ENCODE measurements around the gene CRHR2.

Gene CRHR2

DNA sequence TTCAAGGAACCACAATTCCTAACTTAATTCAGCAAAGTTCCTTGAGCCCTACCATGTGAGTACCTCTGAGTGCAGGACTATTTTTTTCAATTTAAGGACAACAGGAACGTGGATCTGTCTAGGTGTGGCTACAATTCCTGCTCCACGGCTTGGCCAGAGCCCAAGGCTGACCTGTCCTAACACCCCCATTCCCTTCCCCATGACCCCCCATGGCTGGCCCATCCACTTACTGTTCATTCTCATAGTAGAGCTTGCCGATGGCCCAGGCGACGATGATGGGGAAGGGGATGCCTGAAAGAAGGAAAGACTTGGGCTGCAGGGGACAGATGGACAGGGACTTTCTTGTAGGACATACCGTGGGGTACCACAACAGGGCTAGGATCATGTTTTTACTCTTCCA is 20.3 kb downstream of the CRHR2 start:
- Histone ChIP-seq H3K4me1 (ENCODE audit: low read length) (no peaks in the 10 kb centered on the region), H3K79me2 (ENCODE audit: low read length) (no peaks in the 10 kb centered on the region), H3K4me2 (ENCODE audit: low read depth, low read length) (no peak overlapping the region), H3K9me2 (replicated peaks; ENCODE audit: insufficient read depth, low read length) (no peaks in the 10 kb centered on the region), H3K36me3 (replicated peaks; ENCODE audit: insufficient read depth, low read length) (no peaks in the 10 kb centered on the region), H3K27ac (ENCODE audit: low read length) (no peak overlapping the region), H3K4me3 (ENCODE audit: low read length) (no peak overlapping the region), H3K9ac (ENCODE audit: low read length) (no peak overlapping the region), H3K27me3 (replicated peaks; ENCODE audit: insufficient read depth, low read length) (no peaks in the 10 kb centered on the region), H3F3A (ENCODE audit: insufficient read depth, low read length) (no peaks in the 10 kb centered on the region), H2AFZ (ENCODE audit: low read length) (no peak overlapping the region), H4K20me1 (ENCODE audit: insufficient read depth, low read length) (no peaks in the 10 kb centered on the region), H3K9me3 (replicated peaks; ENCODE audit: insufficient read depth, low read length) (no peaks in the 10 kb centered on the region)
- DNase-seq = no peak
- TF ChIP-seq EZH2 (optimal IDR thresholded peaks at IDR 0.05; ENCODE audit: low read depth, low read length) (no peak), EZH2phosphoT487 (IDR thresholded peaks at IDR 0.05; ENCODE audit: low read length) (no peak)
- TF ChIP-seq, protein P1, sequence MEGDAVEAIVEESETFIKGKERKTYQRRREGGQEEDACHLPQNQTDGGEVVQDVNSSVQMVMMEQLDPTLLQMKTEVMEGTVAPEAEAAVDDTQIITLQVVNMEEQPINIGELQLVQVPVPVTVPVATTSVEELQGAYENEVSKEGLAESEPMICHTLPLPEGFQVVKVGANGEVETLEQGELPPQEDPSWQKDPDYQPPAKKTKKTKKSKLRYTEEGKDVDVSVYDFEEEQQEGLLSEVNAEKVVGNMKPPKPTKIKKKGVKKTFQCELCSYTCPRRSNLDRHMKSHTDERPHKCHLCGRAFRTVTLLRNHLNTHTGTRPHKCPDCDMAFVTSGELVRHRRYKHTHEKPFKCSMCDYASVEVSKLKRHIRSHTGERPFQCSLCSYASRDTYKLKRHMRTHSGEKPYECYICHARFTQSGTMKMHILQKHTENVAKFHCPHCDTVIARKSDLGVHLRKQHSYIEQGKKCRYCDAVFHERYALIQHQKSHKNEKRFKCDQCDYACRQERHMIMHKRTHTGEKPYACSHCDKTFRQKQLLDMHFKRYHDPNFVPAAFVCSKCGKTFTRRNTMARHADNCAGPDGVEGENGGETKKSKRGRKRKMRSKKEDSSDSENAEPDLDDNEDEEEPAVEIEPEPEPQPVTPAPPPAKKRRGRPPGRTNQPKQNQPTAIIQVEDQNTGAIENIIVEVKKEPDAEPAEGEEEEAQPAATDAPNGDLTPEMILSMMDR (IDR thresholded peaks at IDR 0.05; ENCODE audit: low read length) = no peak

GRCh38 chr7:30660331-30661255 is 21.7 kb downstream of the CRHR2 start:
- no peak for TF ChIP-seq EZH2phosphoT487 (IDR thresholded peaks at IDR 0.05; ENCODE audit: low read length)
- no peak for TF ChIP-seq EZH2 (optimal IDR thresholded peaks at IDR 0.05; ENCODE audit: low read depth, low read length)
- TF ChIP-seq, protein P1 (IDR thresholded peaks at IDR 0.05; ENCODE audit: low read length) = no peak
- DNase-seq = no peak
- H3F3A ChIP-seq (ENCODE audit: insufficient read depth, low read length) = no peaks in the 10 kb centered on the region
- no peaks in the 10 kb centered on the region for H3K4me1 ChIP-seq (ENCODE audit: low read length)
- H4K20me1 ChIP-seq (ENCODE audit: insufficient read depth, low read length) = no peaks in the 10 kb centered on the region
- H3K4me2 ChIP-seq (ENCODE audit: low read depth, low read length) = no peak overlapping the region
- H3K9me2 ChIP-seq (replicated peaks; ENCODE audit: insufficient read depth, low read length) = no peaks in the 10 kb centered on the region
- H3K4me3 ChIP-seq (ENCODE audit: low read length) = no peak overlapping the region
- no peaks in the 10 kb centered on the region for H3K27me3 ChIP-seq (replicated peaks; ENCODE audit: insufficient read depth, low read length)
- no peak overlapping the region for H3K27ac ChIP-seq (ENCODE audit: low read length)
- H3K79me2 ChIP-seq (ENCODE audit: low read length) = no peaks in the 10 kb centered on the region
- H3K36me3 ChIP-seq (replicated peaks; ENCODE audit: insufficient read depth, low read length) = no peaks in the 10 kb centered on the region
- no peak overlapping the region for H2AFZ ChIP-seq (ENCODE audit: low read length)
- H3K9ac ChIP-seq (ENCODE audit: low read length) = no peak overlapping the region
- H3K9me3 ChIP-seq (replicated peaks; ENCODE audit: insufficient read depth, low read length) = no peaks in the 10 kb centered on the region

DNA sequence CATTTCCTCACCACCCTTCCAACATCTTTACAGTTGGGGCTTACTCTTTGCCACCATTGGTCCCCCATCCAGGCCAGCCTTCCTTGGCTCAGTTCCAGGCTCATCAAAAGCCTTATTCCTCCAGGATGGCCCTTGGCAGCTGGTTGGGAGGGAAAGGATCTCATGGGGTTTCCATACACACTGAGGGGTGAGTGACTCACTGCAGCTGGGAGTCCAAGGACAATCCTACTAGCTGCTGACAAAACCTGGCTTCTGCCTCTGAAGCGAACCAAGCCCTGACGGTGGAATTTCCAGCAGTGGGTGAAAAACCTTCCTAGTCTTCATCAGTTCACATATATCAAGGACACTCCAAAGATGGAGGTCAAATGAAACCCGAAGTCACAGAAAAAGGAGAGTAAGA is 22.9 kb downstream of the CRHR2 start:
- H3K9ac ChIP-seq (ENCODE audit: low read length) = no peak overlapping the region
- TF ChIP-seq EZH2phosphoT487 (IDR thresholded peaks at IDR 0.05; ENCODE audit: low read length) (no peak), EZH2 (optimal IDR thresholded peaks at IDR 0.05; ENCODE audit: low read depth, low read length) (no peak)
- TF ChIP-seq, protein P1 (IDR thresholded peaks at IDR 0.05; ENCODE audit: low read length) = no peak
- no peak overlapping the region for H2AFZ ChIP-seq (ENCODE audit: low read length)
- no peak for DNase-seq
- H3F3A ChIP-seq (ENCODE audit: insufficient read depth, low read length) = no peaks in the 10 kb centered on the region
- H3K4me2 ChIP-seq (ENCODE audit: low read depth, low read length) = no peak overlapping the region
- H3K9me2 ChIP-seq (replicated peaks; ENCODE audit: insufficient read depth, low read length) = no peaks in the 10 kb centered on the region
- no peak overlapping the region for H3K27ac ChIP-seq (ENCODE audit: low read length)
- no peaks in the 10 kb centered on the region for H4K20me1 ChIP-seq (ENCODE audit: insufficient read depth, low read length)
- no peaks in the 10 kb centered on the region for H3K36me3 ChIP-seq (replicated peaks; ENCODE audit: insufficient read depth, low read length)
- H3K4me1 ChIP-seq (ENCODE audit: low read length) = no peaks in the 10 kb centered on the region
- H3K4me3 ChIP-seq (ENCODE audit: low read length) = no peak overlapping the region
- H3K79me2 ChIP-seq (ENCODE audit: low read length) = no peaks in the 10 kb centered on the region
- H3K27me3 ChIP-seq (replicated peaks; ENCODE audit: insufficient read depth, low read length) = no peaks in the 10 kb centered on the region
- H3K9me3 ChIP-seq (replicated peaks; ENCODE audit: insufficient read depth, low read length) = no peaks in the 10 kb centered on the region
